Ascending aorta (tissue), 2 donors: Measurements from ENCODE around the gene TBC1D19. TPM values are rescaled to one million over a fixed set of nuclear protein-coding genes. Genes with fewer than 3 reads are reported as not detected.
A peak's percentile ranks its signal among the peaks of the same experiment; 100 is the strongest.

Source experiments
- DNase-seq, 2 donors: peaks; one replicate each; pipeline ENCODE4 v3.0.0-alpha.2; 2019; ENCODE audit warnings: low spot score in 2 of 2
- H3K27ac ChIP-seq, 2 donors: fragments of 200-600 bp; sonication (generic); one replicate each; pipeline ENCODE4 v1.5.1; 2016 to 2017; ENCODE audit warnings: mild to moderate bottlenecking in 1 of 2
- H3K27me3 ChIP-seq: fragments of 200-600 bp; sonication (generic); one replicate; pipeline ENCODE4 v1.5.1; 2017
- H3K36me3 ChIP-seq, 2 donors: fragments of 200-600 bp; sonication (generic); one replicate each; pipeline ENCODE4 v1.5.1; 2016
- H3K4me1 ChIP-seq, 2 donors: fragments of 200-600 bp; sonication (generic); one replicate each; pipeline ENCODE4 v1.5.1; 2016 to 2017; ENCODE audit warnings: mild to moderate bottlenecking in 1 of 2
- H3K4me3 ChIP-seq, 2 donors: fragments of 200-600 bp; sonication (generic); one replicate each; pipeline ENCODE4 v1.5.1; 2016 to 2017; ENCODE audit warnings: mild to moderate bottlenecking in 1 of 2
- H3K9me3 ChIP-seq, 2 donors: fragments of 200-600 bp; sonication (generic); one replicate each; pipeline ENCODE4 v1.5.1; 2016
- CTCF ChIP-seq, 3 experiments: fragments of 200-600 bp in 2 of 3; fragments of 450-650 bp in 1 of 3; sonication (generic) in 2 of 3; IDR thresholded peaks; one replicate each; pipeline ENCODE4 v1.5.1; 2016 to 2019; ENCODE audit warnings: antibody characterized with exemption in 3 of 3, mild to moderate bottlenecking in 1 of 3, moderate library complexity in 1 of 3
- intact Hi-C: fragments of 100-400 bp; cut with DNase I; formaldehyde crosslinking; loops from one replicate; pipeline ENCODE4 v1.15.1; 2023
- total RNA-seq: library from RNA; depleted of rRNA; stranded (reverse); fragments of >200 nt; gene quantifications from one replicate; pipeline ENCODE4 v1.1.0, GENCODE V29; 2016

The TBC1D19 gene
- total RNA-seq, 1 donor from 2014 or later, result 18.1 TPM

- intact Hi-C loops, result no loop called here
Measured at GRCh38 chr4:26786916-26787315, 203.0 kb downstream of the TBC1D19 start.

GRCh38 chr4:26787461-26788340, 203.8 kb downstream of the TBC1D19 start:
- Histone ChIP-seq H3K4me3 (no peak overlapping the region), H3K27me3 (no peaks in the 10 kb centered on the region), H3K27ac (no peak overlapping the region), H3K36me3 (no peaks in the 10 kb centered on the region), H3K9me3 (no peaks in the 10 kb centered on the region), H3K4me1 (peaks cover 0 to 5% of the 10 kb centered on the region in 2 donors)
- no peak for DNase-seq
- intact Hi-C loops, result no loop called here
- peak in 2 of 3 experiments; percentile 6 to 38 for TF ChIP-seq CTCF (IDR thresholded peaks at IDR 0.05)

More at GRCh38 chr4:26786916-26787315, 203.0 kb downstream of the TBC1D19 start:
- H3K4me1 ChIP-seq, result peaks cover 0 to 9% of the 10 kb centered on the region in 2 donors
- H3K9me3 ChIP-seq, result no peaks in the 10 kb centered on the region
- no peaks in the 10 kb centered on the region for H3K27me3 ChIP-seq
- no peak for DNase-seq
- no peak overlapping the region for H3K4me3 ChIP-seq
- H3K36me3 ChIP-seq, result no peaks in the 10 kb centered on the region
- TF ChIP-seq CTCF (IDR thresholded peaks at IDR 0.05), result no peak
- H3K27ac ChIP-seq, result no peak overlapping the region

GRCh38 chr4:26788341-26788733, 204.5 kb downstream of the TBC1D19 start:
- intact Hi-C loops, result no loop called here
- no peak for DNase-seq
- Histone ChIP-seq H3K9me3 (no peaks in the 10 kb centered on the region), H3K27ac (no peak overlapping the region), H3K4me3 (no peak overlapping the region), H3K27me3 (no peaks in the 10 kb centered on the region), H3K36me3 (no peaks in the 10 kb centered on the region), H3K4me1 (peaks cover 0 to 5% of the 10 kb centered on the region in 2 donors)
- no peak for TF ChIP-seq CTCF (IDR thresholded peaks at IDR 0.05)

GRCh38 chr4:26789208-26789607, 205.3 kb downstream of the TBC1D19 start:
- no peaks in the 10 kb centered on the region for H3K27me3 ChIP-seq
- no peak overlapping the region for H3K4me3 ChIP-seq
- no peak for DNase-seq
- no peaks in the 10 kb centered on the region for H3K36me3 ChIP-seq
- no peak for TF ChIP-seq CTCF (IDR thresholded peaks at IDR 0.05)
- H3K4me1 ChIP-seq, result peaks cover 0 to 5% of the 10 kb centered on the region in 2 donors
- intact Hi-C loops, result no loop called here
- H3K27ac ChIP-seq, result no peak overlapping the region
- no peaks in the 10 kb centered on the region for H3K9me3 ChIP-seq

- Histone ChIP-seq H3K4me3 (no peak overlapping the region), H3K27me3 (no peaks in the 10 kb centered on the region), H3K27ac (no peak overlapping the region), H3K36me3 (no peaks in the 10 kb centered on the region), H3K4me1 (peaks cover 0 to 5% of the 10 kb centered on the region in 2 donors), H3K9me3 (no peaks in the 10 kb centered on the region)
- TF ChIP-seq CTCF (IDR thresholded peaks at IDR 0.05), result no peak
- DNase-seq, result no peak
- intact Hi-C loops, result no loop called here
Measured at GRCh38 chr4:26791346-26791745, 207.5 kb downstream of the TBC1D19 start.
